ENCODE measurements around the gene ARL13A. TPM values are rescaled to one million over a fixed set of nuclear protein-coding genes. Genes with fewer than 3 reads are reported as not detected.

ARL13A gene
- total and polyA plus RNA-seq, 2 of the 8 experiments (the other 6 are each of a cell fraction or from before 2014, with no cell fraction given) = not detected

GRCh38 chrX:101028562-101028961, 59.1 kb downstream of the ARL13A start:
- H3K14ac ChIP-seq (ENCODE audit: insufficient read length) = no peak overlapping the region
- no peaks in the 10 kb centered on the region for H4K20me1 ChIP-seq (replicated peaks in 1 of 2; ENCODE audit: control insufficient read depth in 1 of 2, insufficient read depth in 2 of 2, low read length in 2 of 2)
- H3K27ac ChIP-seq (ENCODE audit: low read depth, low read length) = no peak overlapping the region
- no peak overlapping the region for H4K5ac ChIP-seq (ENCODE audit: insufficient read length, low read depth, low read length)
- DNase-seq (ENCODE audit: low read depth in 1 of 2, low spot score in 2 of 2) (no peak), FAIRE-seq (no peak)
- no peaks in the 10 kb centered on the region for H3K23me2 ChIP-seq (ENCODE audit: low read depth, low read length)
- no peak overlapping the region for H4K8ac ChIP-seq (ENCODE audit: extremely low read depth, insufficient read depth, low read length)
- no peak overlapping the region for H3K9ac ChIP-seq (replicated peaks in 1 of 4; ENCODE audit: extremely low read depth in 1 of 4, low read depth in 3 of 4, low read length in 3 of 4)
- no peak overlapping the region for H2BK120ac ChIP-seq (replicated peaks; ENCODE audit: low read depth, low read length)
- no peak overlapping the region for H3K56ac ChIP-seq (replicated peaks; ENCODE audit: insufficient read length, low read depth, low read length)
- no peaks in the 10 kb centered on the region for H3K27me3 ChIP-seq (replicated peaks in 1 of 4; ENCODE audit: control insufficient read depth in 3 of 4, extremely low read depth in 1 of 4, insufficient read depth in 3 of 4, low read length in 3 of 4)
- H2AFZ ChIP-seq (ENCODE audit: low read length) = no peak overlapping the region
- ChIA-PET CTCF (ENCODE audit: partially characterized antibody) (no interaction called here), POLR2A (ENCODE audit: partially characterized antibody) (no interaction called here)
- TF ChIP-seq POLR2A (IDR thresholded peaks at IDR 0.05; ENCODE audit: control extremely low read depth in 1 of 2, low read depth in 2 of 2, low read length in 2 of 2) (no peak), ATF2 (IDR thresholded peaks at IDR 0.05; ENCODE audit: low read length) (no peak), BRCA1 (IDR thresholded peaks at IDR 0.05; ENCODE audit: low read depth, low read length) (no peak), HDAC6 (IDR thresholded peaks at IDR 0.05; ENCODE audit: low read depth, low read length) (no peak), POU5F1 (IDR thresholded peaks at IDR 0.05; ENCODE audit: low read depth, low read length) (no peak), BCL11A (IDR thresholded peaks at IDR 0.05; ENCODE audit: low read depth in 2 of 2, low read length in 2 of 2) (no peak), SIX5 (IDR thresholded peaks at IDR 0.05; ENCODE audit: low read depth, low read length) (no peak), ASH2L (IDR thresholded peaks at IDR 0.05; ENCODE audit: low read length) (no peak)
- no peak overlapping the region for H4K91ac ChIP-seq (replicated peaks; ENCODE audit: insufficient read length, low read length)
- H3K23ac ChIP-seq (ENCODE audit: insufficient read length) = no peak overlapping the region
- no peak overlapping the region for H2BK15ac ChIP-seq (ENCODE audit: low read length)
- 80% methylated on average over 1 of the region's 1 CpG; no CpG with 5 or more reads in 1 of the 2 experiments for WGBS, 2 experiments (ENCODE audit: extremely low coverage in 1 of 2, insufficient coverage in 1 of 2, insufficient read length in 1 of 2, insufficient replicate concordance in 2 of 2, low coverage in 1 of 2, low lambda C conversion rate in 2 of 2, missing lambda C conversion rate in 1 of 2)
- no peak overlapping the region for H2BK5ac ChIP-seq (ENCODE audit: low read depth, low read length)
- no peak overlapping the region for H3K4me2 ChIP-seq (ENCODE audit: insufficient read depth in 1 of 2, low read depth in 2 of 2, low read length in 2 of 2)
- no peak overlapping the region for H3K4ac ChIP-seq (replicated peaks; ENCODE audit: insufficient read length, low read depth, low read length)
- no peak overlapping the region for H2BK20ac ChIP-seq (ENCODE audit: low read length)
- no peaks in the 10 kb centered on the region for H3K79me1 ChIP-seq (ENCODE audit: low read depth, low read length)
- H3K4me3 ChIP-seq (ENCODE audit: extremely low read depth in 1 of 4, insufficient read depth in 2 of 4, low read depth in 3 of 4, low read length in 4 of 4) = no peak overlapping the region
- H3K9me3 ChIP-seq (ENCODE audit: insufficient read depth in 2 of 2, low read depth in 1 of 2, low read length in 1 of 2) = no peaks in the 10 kb centered on the region
- H2BK12ac ChIP-seq (ENCODE audit: low read depth, low read length) = no peak overlapping the region
- H3K79me2 ChIP-seq (ENCODE audit: control insufficient read depth in 1 of 2, insufficient read depth in 2 of 2, low read length in 2 of 2) = no peaks in the 10 kb centered on the region
- H3K18ac ChIP-seq (ENCODE audit: extremely low read depth, low read length) = no peak overlapping the region
- no peak overlapping the region for H2AK5ac ChIP-seq (ENCODE audit: low read depth, low read length)
- H3K36me3 ChIP-seq (ENCODE audit: control insufficient read depth in 2 of 4, insufficient read depth in 4 of 4, low read length in 3 of 4) = peaks cover 0 to 8% (median 4%) of the 10 kb centered on the region in 4 experiments; a peak in 2 of 8 replicates
- H3K4me1 ChIP-seq (replicated peaks in 1 of 4; ENCODE audit: control insufficient read depth in 3 of 4, insufficient read depth in 4 of 4, low read length in 3 of 4) = no peaks in the 10 kb centered on the region

Data from H1 (cell line).